ENCODE results near the gene SH2B2.
"Not testable (repeated sequence)": the region's sequence is repeated elsewhere in the genome, so short reads cannot be mapped to it uniquely, and the experiment has no call there.

The SH2B2 gene

GRCh38 chr7:102287111-102287980 is 678 bp downstream of the SH2B2 start:
- DNase-seq (ENCODE audit: low spot score) = no peak

- no peak for DNase-seq (ENCODE audit: low spot score)
These were observed 1.3 kb downstream of the SH2B2 start for GRCh38 chr7:102287981-102288278.

GRCh38 chr7:102288285-102288930 is 1.7 kb downstream of the SH2B2 start:
- DNase-seq (ENCODE audit: low spot score) = no peak

- DNase-seq (ENCODE audit: low spot score) = no peak
These were observed 2.4 kb downstream of the SH2B2 start for GRCh38 chr7:102289057-102289456.

- DNase-seq (ENCODE audit: low spot score) = no peak
These were observed 4.6 kb downstream of the SH2B2 start for GRCh38 chr7:102291056-102291915.

- no peak for DNase-seq (ENCODE audit: low spot score)
These were observed 5.2 kb downstream of the SH2B2 start for GRCh38 chr7:102291916-102292267.

- DNase-seq (ENCODE audit: low spot score) = no peak
These were observed 6.4 kb downstream of the SH2B2 start for GRCh38 chr7:102292813-102293798.

- DNase-seq (ENCODE audit: low spot score) = no peak
These were observed 7.9 kb downstream of the SH2B2 start for GRCh38 chr7:102294589-102294988.

GRCh38 chr7:102295346-102296178 is 8.9 kb downstream of the SH2B2 start:
- no peak for DNase-seq (ENCODE audit: low spot score)

GRCh38 chr7:102296179-102296438 is 9.4 kb downstream of the SH2B2 start:
- DNase-seq (ENCODE audit: low spot score) = no peak

GRCh38 chr7:102296514-102296913 is 9.8 kb downstream of the SH2B2 start:
- no peak for DNase-seq (ENCODE audit: low spot score)

- DNase-seq (ENCODE audit: low spot score) = no peak
These were observed 11.0 kb downstream of the SH2B2 start for GRCh38 chr7:102297487-102298218.

- no peak for DNase-seq (ENCODE audit: low spot score)
These were observed 14.1 kb downstream of the SH2B2 start for GRCh38 chr7:102300643-102301221.

GRCh38 chr7:102301367-102301766 is 14.7 kb downstream of the SH2B2 start:
- not testable (repeated sequence) for DNase-seq (ENCODE audit: low spot score)

- no peak for DNase-seq (ENCODE audit: low spot score)
These were observed 15.4 kb downstream of the SH2B2 start for GRCh38 chr7:102302025-102302424.

GRCh38 chr7:102303669-102304422 is 17.2 kb downstream of the SH2B2 start:
- DNase-seq (ENCODE audit: low spot score) = no peak

- no peak for DNase-seq (ENCODE audit: low spot score)
These were observed 18.0 kb downstream of the SH2B2 start for GRCh38 chr7:102304668-102305067.

GRCh38 chr7:102305414-102306268 is 19.0 kb downstream of the SH2B2 start:
- no peak for DNase-seq (ENCODE audit: low spot score)

All from hematopoietic multipotent progenitor cell treated with erythropoietin and hydrocortisone succinate and interleukin-3 and kit ligand, for 15 days (in vitro differentiated cells).